Glomerular visceral epithelial cell (primary cell): ENCODE measurements around the gene RELL1.
A peak's percentile ranks its signal among the peaks of the same experiment; 100 is the strongest.

Experiments used
- DNase-seq: peaks from one replicate; pipeline ENCODE4 v3.0.0-alpha.2; 2016; ENCODE audit errors: extremely low spot score

The RELL1 gene

GRCh38 chr4:37635155-37635554 lies 51.0 kb downstream of the RELL1 start:
- DNase-seq, result no peak

- DNase-seq, result no peak
These were observed 52.0 kb downstream of the RELL1 start for GRCh38 chr4:37634180-37634579.

GRCh38 chr4:37632836-37633235 lies 53.3 kb downstream of the RELL1 start:
- DNase-seq, result no peak

- DNase-seq, result peak; percentile 6
These were observed 54.6 kb downstream of the RELL1 start for GRCh38 chr4:37631551-37631950.

- no peak for DNase-seq
These were observed 56.5 kb downstream of the RELL1 start for GRCh38 chr4:37629713-37630112.

- DNase-seq, result peak; percentile 72
These were observed 57.1 kb downstream of the RELL1 start for GRCh38 chr4:37628977-37629609.

GRCh38 chr4:37627263-37627662 lies 58.9 kb downstream of the RELL1 start:
- no peak for DNase-seq

- no peak for DNase-seq
These were observed 60.7 kb downstream of the RELL1 start for GRCh38 chr4:37625499-37625898.

- no peak for DNase-seq
These were observed 62.2 kb downstream of the RELL1 start for GRCh38 chr4:37623940-37624339.

- peak; percentile 32 for DNase-seq
These were observed 63.1 kb downstream of the RELL1 start for GRCh38 chr4:37623125-37623524.

GRCh38 chr4:37620176-37620575 lies 66.0 kb downstream of the RELL1 start:
- DNase-seq, result no peak

- no peak for DNase-seq
These were observed 70.5 kb downstream of the RELL1 start for GRCh38 chr4:37615720-37616063.

- DNase-seq, result no peak
These were observed 71.0 kb downstream of the RELL1 start for GRCh38 chr4:37615059-37615719.

GRCh38 chr4:37612811-37613210 lies 73.4 kb downstream of the RELL1 start:
- no peak for DNase-seq

GRCh38 chr4:37609626-37610025 lies 76.5 kb downstream of the RELL1 start:
- no peak for DNase-seq

GRCh38 chr4:37607018-37607417 lies 79.2 kb downstream of the RELL1 start:
- no peak for DNase-seq

GRCh38 chr4:37605843-37606565 lies 80.2 kb downstream of the RELL1 start:
- no peak for DNase-seq

- DNase-seq, result peak; percentile 39
These were observed 81.7 kb downstream of the RELL1 start for GRCh38 chr4:37604461-37604860.

- no peak for DNase-seq
These were observed 82.5 kb downstream of the RELL1 start for GRCh38 chr4:37603711-37604110.

GRCh38 chr4:37603070-37603468 lies 83.1 kb downstream of the RELL1 start:
- peak; percentile 78 for DNase-seq

GRCh38 chr4:37602454-37603069 lies 83.6 kb downstream of the RELL1 start:
- DNase-seq, result no peak

GRCh38 chr4:37601531-37601930 lies 84.6 kb downstream of the RELL1 start:
- no peak for DNase-seq
